ENCODE results near the gene PPP2R3B. TPM values are rescaled to one million over a fixed set of nuclear protein-coding genes. Genes with fewer than 3 reads are reported as not detected.
A peak's percentile ranks its signal among the peaks of the same experiment; 100 is the strongest.
"Not testable (repeated sequence)": the region's sequence is repeated elsewhere in the genome, so short reads cannot be mapped to it uniquely, and the experiment has no call there.

The PPP2R3B gene
- total and polyA plus RNA-seq, 7 donors: 2.1 to 16.1 (median 5.4) TPM

GRCh38 chrX:425056-425455 is 38.3 kb upstream of the PPP2R3B start:
- intact Hi-C loops (cut with DNase I): no loop called here
- DNase-seq: no peak
- H3K27me3 ChIP-seq: peaks cover 0 to 58% (median 6%) of the 10 kb centered on the region in 3 donors

GRCh38 chrX:421646-422391 is 35.1 kb upstream of the PPP2R3B start:
- H3K36me3 ChIP-seq: no peaks in the 10 kb centered on the region
- DNase-seq: no peak
- H3K27ac ChIP-seq: no peak overlapping the region
- no peak overlapping the region for H3K4me3 ChIP-seq
- H3K9me3 ChIP-seq: no peaks in the 10 kb centered on the region
- peaks cover 0 to 32% (median 0%) of the 10 kb centered on the region in 3 donors for H3K27me3 ChIP-seq
- H3K4me1 ChIP-seq: no peaks in the 10 kb centered on the region
- 36 to 62% methylated on average over 40 of the region's 40 CpGs for WGBS, 2 donors
- TF ChIP-seq, protein P1, sequence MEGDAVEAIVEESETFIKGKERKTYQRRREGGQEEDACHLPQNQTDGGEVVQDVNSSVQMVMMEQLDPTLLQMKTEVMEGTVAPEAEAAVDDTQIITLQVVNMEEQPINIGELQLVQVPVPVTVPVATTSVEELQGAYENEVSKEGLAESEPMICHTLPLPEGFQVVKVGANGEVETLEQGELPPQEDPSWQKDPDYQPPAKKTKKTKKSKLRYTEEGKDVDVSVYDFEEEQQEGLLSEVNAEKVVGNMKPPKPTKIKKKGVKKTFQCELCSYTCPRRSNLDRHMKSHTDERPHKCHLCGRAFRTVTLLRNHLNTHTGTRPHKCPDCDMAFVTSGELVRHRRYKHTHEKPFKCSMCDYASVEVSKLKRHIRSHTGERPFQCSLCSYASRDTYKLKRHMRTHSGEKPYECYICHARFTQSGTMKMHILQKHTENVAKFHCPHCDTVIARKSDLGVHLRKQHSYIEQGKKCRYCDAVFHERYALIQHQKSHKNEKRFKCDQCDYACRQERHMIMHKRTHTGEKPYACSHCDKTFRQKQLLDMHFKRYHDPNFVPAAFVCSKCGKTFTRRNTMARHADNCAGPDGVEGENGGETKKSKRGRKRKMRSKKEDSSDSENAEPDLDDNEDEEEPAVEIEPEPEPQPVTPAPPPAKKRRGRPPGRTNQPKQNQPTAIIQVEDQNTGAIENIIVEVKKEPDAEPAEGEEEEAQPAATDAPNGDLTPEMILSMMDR (IDR thresholded peaks at IDR 0.05): no peak
- no peak for TF ChIP-seq POLR2AphosphoS5 (IDR thresholded peaks at IDR 0.05)
- no peak for TF ChIP-seq POLR2A (IDR thresholded peaks at IDR 0.05)
- no peak for TF ChIP-seq EP300 (IDR thresholded peaks at IDR 0.05)
- intact Hi-C loops (cut with DNase I): no loop called here

More at GRCh38 chrX:425056-425455, 38.3 kb upstream of the PPP2R3B start:
- no peak overlapping the region for H3K4me3 ChIP-seq
- no peaks in the 10 kb centered on the region for H3K9me3 ChIP-seq
- no peak overlapping the region for H3K27ac ChIP-seq
- 87 to 88% methylated on average over 20 of the region's 20 CpGs for WGBS, 2 donors
- no peaks in the 10 kb centered on the region for H3K36me3 ChIP-seq
- TF ChIP-seq, protein P1 (IDR thresholded peaks at IDR 0.05): no peak
- peaks cover 0 to 5% (median 0%) of the 10 kb centered on the region in 4 donors for H3K4me1 ChIP-seq

DNA sequence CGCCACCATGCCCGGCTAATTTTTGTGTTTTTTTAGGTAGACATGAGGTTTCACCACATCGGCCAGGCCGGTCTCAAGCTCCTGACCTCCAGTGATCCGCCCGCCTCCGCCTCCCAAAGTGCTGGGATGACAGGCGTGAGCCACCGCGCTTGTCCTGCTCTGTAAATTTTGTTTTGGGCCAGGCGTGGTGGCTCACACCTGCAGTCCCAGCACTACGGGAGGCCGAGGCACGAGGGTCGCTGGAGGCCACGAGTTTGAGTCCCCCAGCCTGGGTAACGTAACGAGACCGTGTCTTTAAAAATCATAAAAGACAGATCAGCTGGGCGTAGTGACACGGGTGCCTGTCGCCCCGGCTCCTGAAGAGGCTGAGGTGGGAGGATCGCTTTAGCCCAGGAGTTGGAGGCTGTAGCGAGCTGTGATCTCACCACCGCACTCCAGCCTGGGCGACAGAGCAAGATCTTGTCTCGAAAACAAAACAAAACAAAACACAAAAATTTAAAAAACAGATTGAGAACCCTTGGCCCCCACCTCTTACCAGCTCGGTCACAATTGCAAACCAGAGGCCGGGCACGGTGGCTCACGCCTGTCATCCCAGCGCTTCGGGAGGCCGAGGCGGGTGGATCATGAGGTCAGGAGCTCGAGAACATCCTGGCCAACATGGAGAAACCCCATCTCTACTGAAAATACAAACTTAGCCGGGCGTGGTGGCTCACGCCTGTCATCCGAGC is 34.0 kb upstream of the PPP2R3B start:
- TF ChIP-seq, protein P1 (IDR thresholded peaks at IDR 0.05): no peak
- TF ChIP-seq EP300 (IDR thresholded peaks at IDR 0.05) (no peak), POLR2A (IDR thresholded peaks at IDR 0.05) (no peak), POLR2AphosphoS5 (IDR thresholded peaks at IDR 0.05) (no peak)
- intact Hi-C loops (cut with DNase I): no loop called here
- DNase-seq: peak; percentile 56
- Histone ChIP-seq H3K36me3 (no peaks in the 10 kb centered on the region), H3K4me3 (no peak overlapping the region), H3K27me3 (peaks cover 0 to 23% (median 0%) of the 10 kb centered on the region in 3 donors), H3K4me1 (no peaks in the 10 kb centered on the region), H3K9me3 (no peaks in the 10 kb centered on the region), H3K27ac (no peak overlapping the region)
- WGBS, 2 donors: 96% methylated on average over 41 of the region's 41 CpGs

DNA sequence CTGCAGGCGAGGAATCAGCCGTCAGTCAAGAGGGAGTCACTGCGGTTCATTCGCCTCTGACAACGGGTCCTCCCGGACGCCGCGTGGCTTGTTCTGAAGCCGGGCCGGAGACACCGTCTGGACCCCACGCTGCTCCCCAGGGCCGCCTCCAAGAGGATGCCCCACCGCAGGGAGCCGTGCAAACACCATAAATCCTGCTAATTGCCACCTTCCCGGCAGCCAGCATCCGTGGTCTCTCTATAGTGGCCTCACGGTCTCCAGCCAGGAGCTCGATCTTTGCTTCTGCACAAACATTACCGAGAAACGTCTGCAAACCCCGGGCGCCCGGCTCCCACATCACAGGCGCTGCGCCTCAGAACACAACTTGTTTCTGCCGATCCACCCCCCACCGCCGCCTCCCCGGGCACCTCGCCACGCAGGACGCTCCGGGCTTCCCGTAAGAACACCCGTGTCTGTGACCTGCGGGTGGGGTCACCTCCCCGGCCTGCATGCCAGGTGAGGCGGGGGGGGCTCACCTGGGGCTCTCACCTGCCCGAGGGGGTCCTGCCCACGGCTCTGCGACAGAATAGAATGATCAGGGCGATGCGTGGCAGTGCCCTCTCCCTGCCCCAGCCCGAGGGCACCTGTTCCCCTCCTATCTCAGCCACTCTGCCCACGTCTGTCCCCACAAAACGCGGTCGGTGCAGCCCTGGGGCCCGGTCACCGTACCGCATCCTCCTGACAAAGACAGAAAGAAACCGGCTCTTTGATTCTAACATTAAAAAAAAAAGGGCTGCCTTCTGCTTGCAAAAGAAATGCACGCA is 32.4 kb upstream of the PPP2R3B start:
- no peak overlapping the region for H3K27ac ChIP-seq
- H3K4me1 ChIP-seq: peaks cover 0 to under 1% (median 0%) of the 10 kb centered on the region in 4 donors
- no peak overlapping the region for H3K4me3 ChIP-seq
- peaks cover 0 to 22% (median 0%) of the 10 kb centered on the region in 3 donors for H3K27me3 ChIP-seq
- TF ChIP-seq, protein P1 (IDR thresholded peaks at IDR 0.05): no peak
- TF ChIP-seq POLR2A (IDR thresholded peaks at IDR 0.05): no peak
- H3K36me3 ChIP-seq: no peaks in the 10 kb centered on the region
- peak; percentile 13 for DNase-seq
- intact Hi-C loops (cut with DNase I): no loop called here
- H3K9me3 ChIP-seq: no peaks in the 10 kb centered on the region
- WGBS, 2 donors: 88 to 91% methylated on average over 55 of the region's 55 CpGs

GRCh38 chrX:415498-415897 is 28.8 kb upstream of the PPP2R3B start:
- peaks cover 0 to 12% (median 9%) of the 10 kb centered on the region in 4 donors for H3K4me1 ChIP-seq
- H3K27ac ChIP-seq; intact Hi-C loops (cut with DNase I); H3K9me3 ChIP-seq; DNase-seq; H3K36me3 ChIP-seq; H3K4me3 ChIP-seq: not testable (repeated sequence)
- 89 to 94% methylated on average over 5 of the region's 5 CpGs for WGBS, 2 donors
- peaks cover 0 to 17% (median 2%) of the 10 kb centered on the region in 3 donors for H3K27me3 ChIP-seq
